Measurements from ENCODE around the gene HCAR3. TPM values are rescaled to one million over a fixed set of nuclear protein-coding genes. Genes with fewer than 3 reads are reported as not detected.
A peak's percentile ranks its signal among the peaks of the same experiment; 100 is the strongest.

Gene HCAR3
- total RNA-seq, 5 donors from 2014 or later (not counting 1 experiment from before 2014, with no cell fraction given): not detected

- H3K4me3 ChIP-seq (ENCODE audit: control insufficient read depth in 1 of 2, extremely low read depth in 1 of 2, low read length in 1 of 2): no peak overlapping the region
- H3K9me3 ChIP-seq: no peaks in the 10 kb centered on the region
- Mint-ChIP-seq H3K9me3 (no peaks in the 10 kb centered on the region), H3K27me3 (no peaks in the 10 kb centered on the region), H3K36me3 (peaks cover 10% of the 10 kb centered on the region), H3K4me3 (no peak overlapping the region), H3K4me1 (peaks cover 25 to 32% (median 27%) of the 10 kb centered on the region in 3 donors), H3K27ac (no peak overlapping the region)
- H3K4me1 ChIP-seq (ENCODE audit: control insufficient read depth in 1 of 2, extremely low read depth in 1 of 2, insufficient read depth in 2 of 2, low read length in 2 of 2): peaks cover 15 to 16% of the 10 kb centered on the region in 2 experiments
- ChIA-PET POLR2A (no interaction called here), CTCF (no interaction called here)
- no CpG with 5 or more reads among the region's 6 CpGs for WGBS (ENCODE audit: insufficient coverage)
- no peak overlapping the region for H3K27ac ChIP-seq (ENCODE audit: low read length)
- ATAC-seq (replicated peaks in 1 of 4): no peak
- H3K36me3 ChIP-seq (ENCODE audit: control insufficient read depth in 2 of 2, extremely low read depth in 1 of 2, insufficient read depth in 1 of 2, low read length in 1 of 2): peaks cover 0 to 10% of the 10 kb centered on the region in 2 donors
- no peak for DNase-seq
- H3K27me3 ChIP-seq (replicated peaks in 1 of 2; ENCODE audit: control insufficient read depth in 2 of 2, extremely low read depth in 1 of 2, insufficient read depth in 2 of 2, low read length in 1 of 2): peaks cover 0 to 3% of the 10 kb centered on the region in 2 experiments
These were observed 33.1 kb upstream of the HCAR3 start for GRCh38 chr12:122749569-122750332.

- Histone ChIP-seq H3K4me3 (ENCODE audit: control insufficient read depth in 1 of 2, extremely low read depth in 1 of 2, low read length in 1 of 2) (no peak overlapping the region), H3K27me3 (replicated peaks in 1 of 2; ENCODE audit: control insufficient read depth in 2 of 2, extremely low read depth in 1 of 2, insufficient read depth in 2 of 2, low read length in 1 of 2) (peaks cover 0 to 3% of the 10 kb centered on the region in 2 experiments), H3K27ac (ENCODE audit: low read length) (no peak overlapping the region), H3K9me3 (no peaks in the 10 kb centered on the region), H3K36me3 (ENCODE audit: control insufficient read depth in 2 of 2, extremely low read depth in 1 of 2, insufficient read depth in 1 of 2, low read length in 1 of 2) (no peaks in the 10 kb centered on the region), H3K4me1 (ENCODE audit: control insufficient read depth in 1 of 2, extremely low read depth in 1 of 2, insufficient read depth in 2 of 2, low read length in 2 of 2) (peaks cover 4 to 7% of the 10 kb centered on the region in 2 experiments)
- Mint-ChIP-seq H3K36me3 (no peaks in the 10 kb centered on the region), H3K4me3 (no peak overlapping the region), H3K27me3 (no peaks in the 10 kb centered on the region), H3K27ac (no peak overlapping the region), H3K9me3 (no peaks in the 10 kb centered on the region), H3K4me1 (peaks cover 8 to 11% (median 10%) of the 10 kb centered on the region in 3 donors)
- no peak for DNase-seq
- no peak for ATAC-seq (replicated peaks in 1 of 4)
- ChIA-PET POLR2A (no interaction called here), CTCF (no interaction called here)
- 76% methylated on average over 2 of the region's 9 CpGs for WGBS (ENCODE audit: insufficient coverage)
These were observed 30.9 kb upstream of the HCAR3 start for GRCh38 chr12:122747224-122748135.

GRCh38 chr12:122743895-122744525 is 27.4 kb upstream of the HCAR3 start:
- CTCF ChIA-PET: interaction anchor here in 1 of 2 donors (0.6 kb wide), 1 partner anchor 243 kb away, joined by 4 read pairs; no protein-coding TSS in a partner anchor
- no peaks in the 10 kb centered on the region for H3K36me3 ChIP-seq (ENCODE audit: control insufficient read depth in 2 of 2, extremely low read depth in 1 of 2, insufficient read depth in 1 of 2, low read length in 1 of 2)
- ATAC-seq (replicated peaks in 1 of 4) (no peak), DNase-seq (peak in 1 of 35 experiments; percentile 7)
- no peak overlapping the region for H3K27ac ChIP-seq (ENCODE audit: low read length)
- Mint-ChIP-seq H3K9me3 (no peaks in the 10 kb centered on the region), H3K4me3 (no peak overlapping the region), H3K36me3 (no peaks in the 10 kb centered on the region), H3K4me1 (no peaks in the 10 kb centered on the region), H3K27ac (no peak overlapping the region), H3K27me3 (no peaks in the 10 kb centered on the region)
- H3K4me1 ChIP-seq (ENCODE audit: control insufficient read depth in 1 of 2, extremely low read depth in 1 of 2, insufficient read depth in 2 of 2, low read length in 2 of 2): no peaks in the 10 kb centered on the region
- peaks cover 0 to 3% of the 10 kb centered on the region in 2 experiments for H3K27me3 ChIP-seq (replicated peaks in 1 of 2; ENCODE audit: control insufficient read depth in 2 of 2, extremely low read depth in 1 of 2, insufficient read depth in 2 of 2, low read length in 1 of 2)
- POLR2A ChIA-PET: no interaction called here
- H3K9me3 ChIP-seq: no peaks in the 10 kb centered on the region
- no peak overlapping the region for H3K4me3 ChIP-seq (ENCODE audit: control insufficient read depth in 1 of 2, extremely low read depth in 1 of 2, low read length in 1 of 2)
- WGBS (ENCODE audit: insufficient coverage): 85% methylated on average over 4 of the region's 7 CpGs

- peaks cover 0 to 1% of the 10 kb centered on the region in 2 experiments for H3K27me3 ChIP-seq (replicated peaks in 1 of 2; ENCODE audit: control insufficient read depth in 2 of 2, extremely low read depth in 1 of 2, insufficient read depth in 2 of 2, low read length in 1 of 2)
- H3K4me1 ChIP-seq (ENCODE audit: control insufficient read depth in 1 of 2, extremely low read depth in 1 of 2, insufficient read depth in 2 of 2, low read length in 2 of 2): no peaks in the 10 kb centered on the region
- DNase-seq (no peak), ATAC-seq (replicated peaks in 1 of 4) (no peak)
- Mint-ChIP-seq H3K4me1 (peaks cover 0 to 2% (median 0%) of the 10 kb centered on the region in 3 donors), H3K36me3 (no peaks in the 10 kb centered on the region), H3K27ac (no peak overlapping the region), H3K27me3 (no peaks in the 10 kb centered on the region), H3K4me3 (no peak overlapping the region), H3K9me3 (no peaks in the 10 kb centered on the region)
- H3K9me3 ChIP-seq: no peaks in the 10 kb centered on the region
- 97% methylated on average over 6 of the region's 7 CpGs for WGBS (ENCODE audit: insufficient coverage)
- H3K27ac ChIP-seq (ENCODE audit: low read length): no peak overlapping the region
- ChIA-PET POLR2A (interaction anchor here in 1 of 2 donors (0.6 kb wide), 1 partner anchor 461 kb away, joined by 3 read pairs; no protein-coding TSS in a partner anchor), CTCF (no interaction called here)
- no peaks in the 10 kb centered on the region for H3K36me3 ChIP-seq (ENCODE audit: control insufficient read depth in 2 of 2, extremely low read depth in 1 of 2, insufficient read depth in 1 of 2, low read length in 1 of 2)
- H3K4me3 ChIP-seq (ENCODE audit: control insufficient read depth in 1 of 2, extremely low read depth in 1 of 2, low read length in 1 of 2): no peak overlapping the region
These were observed 23.7 kb upstream of the HCAR3 start for GRCh38 chr12:122740351-122740750.

GRCh38 chr12:122738571-122738970 is 22.0 kb upstream of the HCAR3 start:
- 92% methylated on average over 4 of the region's 7 CpGs for WGBS (ENCODE audit: insufficient coverage)
- Mint-ChIP-seq H3K27ac (no peak overlapping the region), H3K36me3 (no peaks in the 10 kb centered on the region), H3K9me3 (no peaks in the 10 kb centered on the region), H3K4me3 (no peak overlapping the region), H3K27me3 (no peaks in the 10 kb centered on the region), H3K4me1 (peaks cover 3 to 6% (median 4%) of the 10 kb centered on the region in 3 donors)
- Histone ChIP-seq H3K4me1 (ENCODE audit: control insufficient read depth in 1 of 2, extremely low read depth in 1 of 2, insufficient read depth in 2 of 2, low read length in 2 of 2) (no peaks in the 10 kb centered on the region), H3K27me3 (replicated peaks in 1 of 2; ENCODE audit: control insufficient read depth in 2 of 2, extremely low read depth in 1 of 2, insufficient read depth in 2 of 2, low read length in 1 of 2) (peaks cover 0 to 3% of the 10 kb centered on the region in 2 experiments), H3K4me3 (ENCODE audit: control insufficient read depth in 1 of 2, extremely low read depth in 1 of 2, low read length in 1 of 2) (no peak overlapping the region), H3K9me3 (no peaks in the 10 kb centered on the region), H3K27ac (ENCODE audit: low read length) (no peak overlapping the region), H3K36me3 (ENCODE audit: control insufficient read depth in 2 of 2, extremely low read depth in 1 of 2, insufficient read depth in 1 of 2, low read length in 1 of 2) (no peaks in the 10 kb centered on the region)
- no peak for ATAC-seq (replicated peaks in 1 of 4)
- no peak for DNase-seq
- ChIA-PET CTCF (no interaction called here), POLR2A (no interaction called here)

- POLR2A ChIA-PET: interaction anchor here in 1 of 2 donors (0.6 kb wide), 1 partner anchor 30 kb away, joined by 4 read pairs; no protein-coding TSS in a partner anchor
- H3K36me3 Mint-ChIP-seq: no peaks in the 10 kb centered on the region
These were observed 16.0 kb upstream of the HCAR3 start for GRCh38 chr12:122732611-122733010.

More at GRCh38 chr12:122732611-122733010, 16.0 kb upstream of the HCAR3 start:
- peak overlapping the region in 1 of 3 donors; percentile 15 for H3K4me3 Mint-ChIP-seq
- peak overlapping the region in 1 of 2 donors; percentile 13 for H3K27ac Mint-ChIP-seq
- 93% methylated on average over 3 of the region's 4 CpGs for WGBS (ENCODE audit: insufficient coverage)
- H3K27me3 ChIP-seq (replicated peaks in 1 of 2; ENCODE audit: control insufficient read depth in 2 of 2, extremely low read depth in 1 of 2, insufficient read depth in 2 of 2, low read length in 1 of 2): peaks cover 0 to 25% of the 10 kb centered on the region in 2 experiments
- no peaks in the 10 kb centered on the region for H3K9me3 ChIP-seq
- no peak overlapping the region for H3K27ac ChIP-seq (ENCODE audit: low read length)
- ATAC-seq (replicated peaks in 1 of 4): no peak
- peaks cover 7 to 26% of the 10 kb centered on the region in 2 experiments for H3K4me1 ChIP-seq (ENCODE audit: control insufficient read depth in 1 of 2, extremely low read depth in 1 of 2, insufficient read depth in 2 of 2, low read length in 2 of 2)
- no peak overlapping the region for H3K4me3 ChIP-seq (ENCODE audit: control insufficient read depth in 1 of 2, extremely low read depth in 1 of 2, low read length in 1 of 2)
- peaks cover 35 to 41% (median 36%) of the 10 kb centered on the region in 3 donors for H3K4me1 Mint-ChIP-seq
- H3K27me3 Mint-ChIP-seq: peaks cover 0 to 9% of the 10 kb centered on the region in 2 donors
- no peaks in the 10 kb centered on the region for H3K36me3 ChIP-seq (ENCODE audit: control insufficient read depth in 2 of 2, extremely low read depth in 1 of 2, insufficient read depth in 1 of 2, low read length in 1 of 2)
- CTCF ChIA-PET: interaction anchor here in 1 of 2 donors (0.8 kb wide), 1 partner anchor 1255 kb away, joined by 3 read pairs; no protein-coding TSS in a partner anchor
- no peak for DNase-seq
- H3K9me3 Mint-ChIP-seq: no peaks in the 10 kb centered on the region

Measured in T-cell (primary cell).